Jurkat, Clone E6-1 (cell line): ENCODE data around the gene MET. TPM values are rescaled to one million over a fixed set of nuclear protein-coding genes. Genes with fewer than 3 reads are reported as not detected.
"Not testable (repeated sequence)": the region's sequence is repeated elsewhere in the genome, so short reads cannot be mapped to it uniquely, and the experiment has no call there.

Experiments used
- DNase-seq: peaks from one replicate; pipeline ENCODE4 v3.0.0-alpha.2; 2011; ENCODE audit warnings: low read depth, low spot score
- H3K4me3 ChIP-seq: 2 replicates; pipeline ENCODE4 v1.5.1; 2011; ENCODE audit warnings: mild to moderate bottlenecking, low read length, control low read depth, moderate library complexity
- polyA plus RNA-seq: library from polyadenylated mRNA; unstranded; fragments of >200 nt; gene quantifications from one replicate; pipeline ENCODE4 v1.2.1, GENCODE V29; 2012; ENCODE audit warnings: missing spikeins; ENCODE audit not compliant: insufficient read length, insufficient read depth

The MET gene
- polyA plus RNA-seq, result not detected

DNA sequence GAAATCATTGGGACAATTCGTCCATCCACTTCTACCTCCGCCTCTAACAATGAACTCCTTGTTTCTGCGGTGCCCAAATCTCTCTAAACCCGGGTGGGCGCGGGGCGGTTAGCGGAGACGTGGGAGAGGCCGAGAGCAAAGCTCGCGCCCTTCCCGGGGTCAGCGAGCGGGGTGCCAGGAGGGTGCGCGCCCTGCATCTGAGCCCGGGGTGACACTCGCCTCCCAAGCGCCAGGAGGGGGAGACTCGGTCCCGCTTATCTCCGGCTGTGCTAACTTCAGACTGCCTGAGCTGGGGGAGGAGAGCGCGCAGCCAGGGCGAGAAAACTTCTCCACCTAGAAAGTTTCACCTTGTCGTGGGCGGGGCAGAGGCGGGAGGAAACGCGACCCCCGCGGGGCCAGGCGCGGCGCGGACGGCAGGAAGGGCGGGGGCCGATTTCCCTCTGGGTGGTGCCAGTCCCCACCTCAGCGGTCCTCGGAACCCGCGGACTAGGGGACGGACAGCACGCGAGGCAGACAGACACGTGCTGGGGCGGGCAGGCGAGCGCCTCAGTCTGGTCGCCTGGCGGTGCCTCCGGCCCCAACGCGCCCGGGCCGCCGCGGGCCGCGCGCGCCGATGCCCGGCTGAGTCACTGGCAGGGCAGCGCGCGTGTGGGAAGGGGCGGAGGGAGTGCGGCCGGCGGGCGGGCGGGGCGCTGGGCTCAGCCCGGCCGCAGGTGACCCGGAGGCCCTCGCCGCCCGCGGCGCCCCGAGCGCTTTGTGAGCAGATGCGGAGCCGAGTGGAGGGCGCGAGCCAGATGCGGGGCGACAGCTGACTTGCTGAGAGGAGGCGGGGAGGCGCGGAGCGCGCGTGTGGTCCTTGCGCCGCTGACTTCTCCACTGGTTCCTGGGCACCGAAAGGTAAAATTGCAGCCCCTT, at the start of gene MET:
TSS of gene MET (plus strand) at position 516 of the 915 bp plus-strand sequence. CDS start 26,889 bp downstream, outside the sequence.
- DNase-seq, result no peak
- H3K4me3 ChIP-seq, result no peak within 1 kb of the TSS

DNA sequence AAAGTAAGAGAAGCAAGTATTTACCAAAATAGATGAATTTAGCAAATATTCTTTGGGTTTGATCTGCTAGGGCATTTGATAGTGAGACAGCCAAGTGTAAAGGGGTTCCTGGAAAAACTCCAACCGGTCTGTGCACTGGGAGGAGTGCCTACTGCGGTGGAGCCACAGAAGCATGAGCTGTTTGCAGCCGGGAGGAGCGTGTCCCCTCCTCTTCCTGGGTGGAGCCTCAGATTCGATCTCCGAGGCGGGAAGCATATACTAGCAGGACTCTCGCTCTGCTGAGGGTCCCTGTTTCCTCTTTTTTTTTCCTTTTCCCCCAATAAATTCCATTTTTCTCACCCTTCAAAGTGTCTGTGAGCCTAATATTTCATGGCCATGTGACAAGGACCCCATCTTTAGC, 45.1 kb upstream of the MET start:
- H3K4me3 ChIP-seq, result no peak overlapping the region
- DNase-seq, result no peak

GRCh38 chr7:116629051-116629463, 42.9 kb upstream of the MET start:
- H3K4me3 ChIP-seq, result no peak overlapping the region
- no peak for DNase-seq

DNA sequence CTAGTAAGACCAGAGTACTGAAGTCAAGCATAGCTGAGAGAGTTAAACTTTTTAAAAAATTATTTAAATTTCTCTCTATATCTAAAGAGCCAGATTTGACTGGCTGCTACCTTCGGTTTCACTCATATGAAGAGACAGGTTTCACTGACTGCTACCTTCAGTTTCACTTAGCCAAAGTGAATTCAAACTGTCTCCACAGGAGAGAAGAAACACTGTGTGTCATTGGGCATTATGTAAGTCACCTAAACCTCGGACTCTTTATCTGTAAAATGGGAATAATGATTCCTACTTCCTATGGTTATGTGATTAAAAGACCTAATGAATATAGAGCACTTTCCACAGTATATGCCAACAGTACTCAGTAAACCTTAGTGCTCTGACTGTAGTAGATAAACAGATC, 41.6 kb upstream of the MET start:
- H3K4me3 ChIP-seq, result no peak overlapping the region
- DNase-seq, result no peak

DNA sequence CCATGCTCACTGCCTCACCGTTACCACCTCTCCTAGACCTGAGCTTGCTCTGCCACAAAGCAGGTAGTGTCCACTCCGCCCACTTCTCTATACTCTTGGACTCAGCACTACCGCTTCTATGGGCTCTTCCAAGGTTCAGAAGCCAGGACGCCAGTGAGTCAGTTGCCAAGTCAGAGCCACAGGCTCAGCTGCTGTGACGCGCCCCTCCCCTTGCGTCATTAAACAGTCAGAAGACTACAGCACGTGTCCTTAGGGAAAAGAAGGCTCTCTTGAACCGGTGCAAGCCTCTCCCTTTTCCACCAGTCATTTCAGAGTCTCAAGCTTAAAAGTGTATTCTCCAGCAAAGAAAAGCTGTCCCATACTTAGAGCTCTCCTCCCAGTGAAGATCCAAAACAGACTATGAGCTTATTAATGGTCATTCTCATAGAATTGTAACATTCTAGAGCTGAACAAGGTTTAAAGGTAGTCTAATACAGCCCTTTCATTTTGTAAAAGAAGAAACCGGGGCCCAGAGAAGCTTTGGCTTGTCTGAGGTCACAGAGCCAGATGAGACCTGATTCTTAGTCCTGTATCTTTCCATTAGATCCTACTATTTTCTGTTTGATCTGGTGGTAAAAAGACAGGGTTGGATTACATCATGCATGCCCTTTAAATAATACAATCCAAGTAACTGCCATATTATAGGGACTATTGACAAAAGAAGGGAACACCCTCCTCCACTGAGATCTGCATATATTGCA, 40.9 kb upstream of the MET start:
- no peak for DNase-seq
- no peak overlapping the region for H3K4me3 ChIP-seq

DNA sequence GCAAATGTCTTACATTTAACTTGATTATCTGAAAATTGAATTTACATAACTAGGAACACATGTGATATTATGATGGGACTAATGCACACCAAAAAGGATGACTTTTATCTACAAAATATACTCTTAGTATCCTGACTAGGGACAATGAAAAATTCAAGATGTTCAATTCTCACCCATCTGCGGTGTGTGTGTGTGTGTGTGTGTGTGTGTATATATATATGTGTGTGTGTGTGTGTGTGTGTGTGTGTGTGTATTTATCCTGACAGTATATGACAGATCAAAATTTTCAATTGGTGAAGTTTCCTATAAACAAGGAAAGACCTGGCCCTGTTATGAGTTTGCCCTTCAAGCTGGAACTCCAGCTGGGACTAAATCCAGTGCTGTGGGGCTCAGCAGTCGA, 40.3 kb upstream of the MET start:
- DNase-seq, result no peak
- H3K4me3 ChIP-seq, result no peak overlapping the region

DNA sequence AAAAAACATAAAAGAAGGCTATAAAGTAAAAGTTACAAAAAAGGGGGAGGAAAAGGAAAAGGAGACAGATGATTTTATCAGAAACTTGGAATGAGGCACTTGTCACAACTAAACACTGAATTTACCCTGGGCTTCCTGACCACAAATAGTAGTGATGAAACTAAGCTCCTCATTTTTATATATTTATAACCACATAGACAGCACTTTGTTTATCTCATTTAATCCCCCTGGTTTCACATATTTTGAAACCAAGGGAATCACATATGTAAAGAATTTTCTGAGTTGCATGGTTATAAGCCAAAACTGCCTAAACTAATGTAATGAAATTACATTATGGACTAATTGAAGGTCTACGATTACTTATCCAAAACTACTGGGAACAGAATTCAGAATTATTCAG, 39.6 kb upstream of the MET start:
- no peak overlapping the region for H3K4me3 ChIP-seq
- no peak for DNase-seq

- H3K4me3 ChIP-seq, result no peak overlapping the region
- DNase-seq, result no peak
These were observed 38.6 kb upstream of the MET start for GRCh38 chr7:116633131-116633988.

DNA sequence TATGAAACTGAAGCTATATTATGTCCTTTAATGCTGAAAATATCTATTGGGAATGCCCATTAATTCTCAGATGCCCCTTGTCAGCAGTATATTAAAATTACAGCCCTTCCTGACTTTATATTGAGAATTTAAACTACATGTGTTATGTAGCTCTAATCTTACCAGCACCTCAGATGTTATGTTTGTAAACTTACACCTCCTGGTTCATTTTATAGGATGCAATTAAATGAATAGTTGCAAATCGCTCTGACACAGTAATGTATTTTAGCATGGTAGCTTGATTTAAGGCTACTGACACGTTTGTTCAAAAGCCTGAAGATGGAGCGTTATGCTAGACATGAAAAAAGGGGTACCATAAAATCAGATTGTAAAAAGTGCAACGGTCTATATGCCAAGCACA, 35.0 kb upstream of the MET start:
- H3K4me3 ChIP-seq, result no peak overlapping the region
- no peak for DNase-seq

GRCh38 chr7:116638592-116638991, 33.4 kb upstream of the MET start:
- H3K4me3 ChIP-seq, DNase-seq: not testable (repeated sequence)

DNA sequence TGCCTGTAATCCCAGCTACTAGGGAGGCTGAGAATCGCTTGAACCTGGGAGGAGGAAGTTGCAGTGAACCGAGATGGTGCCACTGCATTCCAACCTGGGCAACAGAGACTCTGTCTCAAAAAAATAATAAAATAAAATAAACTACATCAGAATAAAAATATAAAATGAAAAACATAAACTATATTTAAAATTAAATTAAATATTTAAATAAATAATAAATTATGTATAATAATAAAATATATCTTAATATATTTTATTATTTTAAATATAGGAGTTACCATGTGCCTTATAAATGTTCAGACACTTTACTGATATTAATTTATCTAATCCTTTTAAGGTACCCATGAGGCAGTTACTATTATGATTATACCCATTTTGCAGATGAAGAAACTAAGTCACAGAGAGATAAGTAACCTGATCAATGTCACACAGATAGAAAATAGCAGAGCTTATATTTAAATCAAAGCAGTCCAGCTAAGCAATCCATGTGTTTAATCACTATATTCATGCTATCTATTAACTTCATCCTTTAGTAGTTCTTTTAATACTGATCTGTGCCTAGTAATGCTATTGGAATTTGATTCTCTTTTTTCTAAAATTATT, 30.3 kb upstream of the MET start:
- no peak for DNase-seq
- H3K4me3 ChIP-seq, result no peak overlapping the region

DNA sequence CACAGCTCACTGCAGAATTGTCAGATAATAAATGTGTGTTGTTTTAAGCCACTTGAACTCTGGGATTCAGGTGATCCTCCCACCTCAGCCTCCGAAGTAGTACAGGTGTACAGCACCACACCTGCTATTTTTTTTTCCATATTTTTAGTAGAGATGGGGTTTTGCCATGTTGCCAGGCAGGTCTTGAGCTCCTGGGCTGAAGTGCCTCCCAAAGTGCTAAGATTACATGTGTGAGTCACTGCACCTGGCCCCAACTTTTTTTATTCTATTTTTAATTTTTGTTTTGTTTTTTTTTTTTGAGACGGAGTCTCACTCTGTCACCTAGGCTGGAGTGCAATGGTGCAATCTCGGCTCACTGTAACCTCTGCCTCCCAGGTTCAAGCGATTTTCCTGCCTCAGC, 28.8 kb upstream of the MET start:
- DNase-seq, H3K4me3 ChIP-seq: not testable (repeated sequence)

GRCh38 chr7:116644628-116645027, 27.4 kb upstream of the MET start:
- no peak for DNase-seq

DNA sequence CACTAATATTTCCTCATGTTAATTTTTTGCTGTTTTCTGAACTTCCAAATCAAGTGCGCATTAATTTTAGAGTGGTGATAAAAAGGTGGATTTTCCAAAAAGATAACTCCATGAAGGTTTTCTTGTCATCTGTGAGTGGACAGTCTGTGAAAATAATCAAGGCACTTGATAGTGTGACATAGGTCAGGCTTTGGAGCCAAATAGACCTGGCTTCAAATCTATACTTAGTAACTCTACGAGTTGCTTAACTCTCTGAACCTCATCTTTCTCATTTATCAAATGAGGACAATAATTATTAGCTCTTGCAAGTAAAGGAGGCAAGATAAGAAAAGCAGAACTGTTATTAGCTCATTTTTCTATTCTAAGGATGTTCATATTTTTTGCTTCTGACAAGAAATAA, 24.7 kb upstream of the MET start:
- H3K4me3 ChIP-seq, result no peak overlapping the region
- DNase-seq, result no peak

More at GRCh38 chr7:116644628-116645027, 27.4 kb upstream of the MET start:
- no peak overlapping the region for H3K4me3 ChIP-seq

DNA sequence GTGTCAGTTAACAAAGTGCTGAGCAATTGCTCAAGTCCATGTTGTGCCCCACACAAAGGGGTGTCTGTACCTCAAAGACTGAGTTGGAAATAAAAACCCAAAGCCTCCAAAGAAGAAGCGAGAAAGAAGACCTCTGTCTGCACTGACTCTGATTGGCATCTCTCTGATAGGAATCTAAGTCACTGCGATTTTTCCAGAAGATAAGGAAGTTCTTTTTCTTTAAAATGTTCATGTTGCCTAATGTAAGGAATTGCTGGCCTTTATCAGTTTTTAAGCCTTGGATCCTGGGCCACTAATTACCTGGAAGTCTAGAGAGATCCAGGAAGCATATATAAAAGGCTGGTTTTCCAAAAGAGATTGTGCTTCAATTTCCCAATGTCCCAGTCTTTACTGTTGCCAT, 24.1 kb upstream of the MET start:
- DNase-seq, result no peak
- H3K4me3 ChIP-seq, result no peak overlapping the region

DNA sequence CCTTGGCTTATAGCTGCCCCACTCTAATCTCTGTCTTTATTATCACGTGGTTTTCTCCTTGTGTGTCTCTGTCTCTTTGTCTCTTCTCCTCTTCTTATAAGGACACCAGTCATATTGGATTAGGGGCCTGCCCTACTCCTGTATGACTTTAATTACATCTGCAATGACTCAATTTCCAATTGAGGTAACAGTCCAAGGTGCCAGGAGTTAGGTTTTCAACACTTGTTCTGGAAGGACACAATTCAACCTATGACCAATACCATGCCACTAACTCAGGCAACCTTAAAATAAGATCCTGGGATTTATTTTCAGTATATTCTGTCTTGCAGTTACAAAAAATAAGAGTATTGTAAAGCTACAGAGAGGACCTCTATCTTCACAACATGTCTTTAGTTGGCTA, 21.6 kb upstream of the MET start:
- no peak overlapping the region for H3K4me3 ChIP-seq
- no peak for DNase-seq

GRCh38 chr7:116652793-116653192, 19.2 kb upstream of the MET start:
- DNase-seq, result no peak
- H3K4me3 ChIP-seq, result no peak overlapping the region

DNA sequence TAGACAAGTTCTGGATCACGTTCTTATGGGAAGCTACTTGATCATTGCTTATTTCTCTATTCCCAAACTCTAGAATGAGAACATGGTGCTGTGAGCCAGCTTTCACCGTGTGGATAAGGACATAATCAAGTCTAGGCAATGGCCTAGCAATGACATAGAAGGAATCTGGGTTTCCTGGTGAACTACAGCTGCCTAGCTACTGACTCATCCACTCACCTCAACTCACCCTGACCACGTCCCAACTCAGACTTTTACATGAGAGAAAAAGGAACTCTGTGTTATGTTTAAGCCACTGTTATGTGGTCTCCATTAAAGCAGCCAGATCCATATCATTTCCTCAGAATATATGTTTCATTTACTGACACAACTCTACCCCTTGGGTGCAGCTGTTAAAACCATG, 18.8 kb upstream of the MET start:
- no peak for DNase-seq

GRCh38 chr7:116653646-116654045, 18.4 kb upstream of the MET start:
- no peak overlapping the region for H3K4me3 ChIP-seq
- no peak for DNase-seq

More for the DNA sequence above, 18.8 kb upstream of the MET start:
- no peak overlapping the region for H3K4me3 ChIP-seq
